Measurements from ENCODE around the gene TMPRSS7. TPM values are rescaled to one million over a fixed set of nuclear protein-coding genes. Genes with fewer than 3 reads are reported as not detected.

Gene TMPRSS7
- polyA plus RNA-seq, 1 experiment, result not detected

DNA sequence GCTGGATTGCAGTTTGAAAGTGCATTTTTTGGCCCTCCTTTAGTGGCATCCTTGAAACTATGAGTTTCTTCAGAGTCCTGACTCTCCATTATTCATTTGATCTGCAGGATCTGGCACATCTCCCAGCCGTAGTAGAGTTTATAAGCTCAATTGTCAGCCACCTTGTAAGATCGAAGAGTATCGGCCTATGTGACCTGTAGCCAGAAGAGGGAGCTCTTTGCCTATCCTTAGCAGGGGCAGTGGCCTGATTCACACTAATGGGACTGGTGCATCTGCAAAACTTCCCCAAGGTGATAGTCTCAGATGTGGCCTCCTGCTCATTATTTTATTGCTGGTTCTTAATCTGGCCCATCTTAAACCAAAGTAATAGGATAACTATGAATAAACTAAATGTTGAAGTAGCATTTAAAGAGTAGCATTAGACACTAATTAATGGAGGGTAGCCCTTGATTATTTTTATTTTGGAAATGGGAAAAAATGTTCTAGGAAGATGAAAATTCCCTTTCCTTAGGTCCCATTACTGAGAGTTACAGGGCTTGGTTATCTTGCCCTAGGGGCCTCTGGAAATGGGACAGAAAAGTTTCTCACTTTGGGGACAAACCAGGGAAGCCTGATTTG is 77.4 kb downstream of the TMPRSS7 start:
- ChIA-PET POLR2A (no interaction called here), CTCF (interaction anchor here (0.7 to 2.3 kb wide), 24 partner anchors 11 to 421 kb away, joined by 3 to 21 read pairs (median 4); partner anchors contain the start of genes CD200 and SLC9C1)
- TF ChIP-seq CTCF (IDR thresholded peaks at IDR 0.05; ENCODE audit: insufficient read depth, low read depth, low read length), result peak; percentile 89
- Histone ChIP-seq H3K36me3 (ENCODE audit: control insufficient read depth, insufficient read depth, low read length) (peaks cover 4% of the 10 kb centered on the region; the same call in 1 of the 2 replicates), H3K4me3 (ENCODE audit: low read depth, low read length) (no peak overlapping the region), H3K27me3 (ENCODE audit: control insufficient read depth, insufficient read depth, low read length) (no peaks in the 10 kb centered on the region)
- no peak for DNase-seq (ENCODE audit: low read depth)

DNA sequence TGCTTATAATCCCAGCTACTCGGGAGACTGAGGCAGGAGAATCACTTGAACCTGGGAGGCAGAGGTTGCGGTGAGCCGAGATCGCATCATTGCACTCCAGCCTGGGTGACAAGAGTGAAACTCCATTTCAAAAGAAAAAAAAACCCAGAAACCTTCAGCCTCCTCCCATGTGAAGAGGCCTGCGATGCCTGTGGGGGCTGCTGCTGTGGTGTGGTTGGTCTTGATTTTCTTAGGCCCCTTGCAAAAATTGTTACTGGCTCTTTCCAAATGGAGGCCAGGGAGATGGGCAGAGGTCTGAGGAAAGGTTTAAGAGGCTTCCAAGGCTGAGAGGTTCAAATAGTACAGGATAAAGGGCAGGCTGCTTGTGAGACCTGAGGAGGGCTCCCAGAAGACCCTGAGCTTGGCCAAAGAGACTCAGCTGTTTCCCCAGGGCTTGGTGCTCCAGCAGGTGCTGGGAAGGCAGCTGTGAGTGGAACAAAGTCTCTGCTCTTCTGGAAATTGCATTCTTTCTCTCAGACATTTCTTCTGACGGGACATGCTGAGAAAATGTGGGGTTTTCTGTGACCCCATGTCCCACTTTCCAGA is 80.1 kb downstream of the TMPRSS7 start:
- H3K27me3 ChIP-seq (ENCODE audit: control insufficient read depth, insufficient read depth, low read length), result no peaks in the 10 kb centered on the region
- TF ChIP-seq CTCF (IDR thresholded peaks at IDR 0.05; ENCODE audit: insufficient read depth, low read depth, low read length), result no peak
- H3K4me3 ChIP-seq (ENCODE audit: low read depth, low read length), result no peak overlapping the region
- peaks cover 5% of the 10 kb centered on the region; the same call in 1 of the 2 replicates for H3K36me3 ChIP-seq (ENCODE audit: control insufficient read depth, insufficient read depth, low read length)
- POLR2A ChIA-PET, result no interaction called here
- CTCF ChIA-PET, result interaction anchor here (0.6 kb wide), 1 partner anchor 795 kb away, joined by 3 read pairs; no protein-coding TSS in a partner anchor
- DNase-seq (ENCODE audit: low read depth), result no peak

DNA sequence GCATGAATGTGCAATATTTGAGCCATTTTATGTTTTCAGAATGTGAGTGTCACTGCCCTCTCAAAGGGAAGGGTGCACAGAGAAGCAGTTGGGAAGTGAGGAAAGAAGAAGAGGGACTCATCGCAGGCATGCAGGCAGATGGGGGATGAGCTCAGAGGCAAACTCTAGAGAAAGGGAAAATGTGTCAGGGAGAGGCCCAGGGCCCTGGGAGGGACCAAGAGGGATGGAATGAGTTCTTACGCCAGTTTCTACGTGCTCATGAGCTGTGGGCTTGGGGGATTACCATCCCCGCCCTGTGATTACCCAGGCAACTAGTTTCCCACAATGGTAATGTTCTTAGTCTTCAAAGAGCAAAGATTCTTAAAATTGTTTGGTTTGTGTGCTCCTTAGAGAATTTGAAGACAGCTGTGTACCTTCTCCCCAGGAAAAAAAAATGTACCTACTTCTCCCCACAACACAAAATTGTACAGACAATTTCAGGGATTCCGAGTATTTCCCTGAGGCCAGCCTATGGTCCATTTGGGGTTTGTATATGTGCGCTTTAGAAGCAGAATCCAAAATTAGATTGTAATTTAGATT is 80.7 kb downstream of the TMPRSS7 start:
- H3K27me3 ChIP-seq (ENCODE audit: control insufficient read depth, insufficient read depth, low read length), result no peaks in the 10 kb centered on the region
- DNase-seq (ENCODE audit: low read depth), result no peak
- ChIA-PET POLR2A (no interaction called here), CTCF (interaction anchor here (0.6 kb wide), 1 partner anchor 794 kb away, joined by 3 read pairs; no protein-coding TSS in a partner anchor)
- H3K36me3 ChIP-seq (ENCODE audit: control insufficient read depth, insufficient read depth, low read length), result peaks cover 6% of the 10 kb centered on the region
- H3K4me3 ChIP-seq (ENCODE audit: low read depth, low read length), result no peak overlapping the region
- TF ChIP-seq CTCF (IDR thresholded peaks at IDR 0.05; ENCODE audit: insufficient read depth, low read depth, low read length), result no peak

- TF ChIP-seq CTCF (IDR thresholded peaks at IDR 0.05; ENCODE audit: insufficient read depth, low read depth, low read length), result no peak
- Histone ChIP-seq H3K4me3 (ENCODE audit: low read depth, low read length) (no peak overlapping the region), H3K27me3 (ENCODE audit: control insufficient read depth, insufficient read depth, low read length) (no peaks in the 10 kb centered on the region), H3K36me3 (ENCODE audit: control insufficient read depth, insufficient read depth, low read length) (peaks cover 6% of the 10 kb centered on the region)
- no peak for DNase-seq (ENCODE audit: low read depth)
- POLR2A ChIA-PET, result no interaction called here
- CTCF ChIA-PET, result no interaction called here
Measured at GRCh38 chr3:112115806-112116383, 81.4 kb downstream of the TMPRSS7 start.

DNA sequence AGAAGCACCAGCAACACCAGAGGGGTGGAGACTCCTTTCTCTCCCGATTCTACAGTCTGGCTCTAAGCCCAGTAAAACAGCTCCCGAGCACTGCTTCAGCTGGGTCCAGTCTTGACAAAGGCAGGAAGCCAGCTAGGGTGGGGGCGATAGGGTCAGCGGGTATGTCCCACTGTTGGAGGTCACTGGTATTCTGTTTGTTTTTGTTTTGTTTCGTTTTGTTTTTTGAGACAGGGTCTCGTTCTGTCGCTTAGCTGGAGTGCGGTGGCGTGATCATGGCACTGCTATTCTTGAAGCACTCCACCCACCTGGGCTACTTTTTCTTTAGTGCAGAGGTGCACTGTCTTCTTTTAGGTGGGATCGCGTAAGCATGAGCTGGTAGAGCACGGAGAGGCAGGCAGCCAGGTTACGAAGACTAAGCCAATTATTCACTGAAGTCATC is 82.2 kb downstream of the TMPRSS7 start:
- ChIA-PET CTCF (interaction anchor here (1.5 kb wide), 1 partner anchor 10 kb away, joined by 6 read pairs; no protein-coding TSS in a partner anchor), POLR2A (no interaction called here)
- peaks cover 6% of the 10 kb centered on the region for H3K36me3 ChIP-seq (ENCODE audit: control insufficient read depth, insufficient read depth, low read length)
- DNase-seq (ENCODE audit: low read depth), result no peak
- TF ChIP-seq CTCF (IDR thresholded peaks at IDR 0.05; ENCODE audit: insufficient read depth, low read depth, low read length), result no peak
- H3K27me3 ChIP-seq (ENCODE audit: control insufficient read depth, insufficient read depth, low read length), result no peaks in the 10 kb centered on the region
- H3K4me3 ChIP-seq (ENCODE audit: low read depth, low read length), result no peak overlapping the region
